A204.1 (cell line): ENCODE measurements around the gene DHRS13.

Experiments used
- FAIRE-seq: peaks from 2 replicates; lab custom pipeline; 2012; peaks lifted over from hg19 to GRCh38; lab: Jason Lieb, UNC

The DHRS13 gene, protein sequence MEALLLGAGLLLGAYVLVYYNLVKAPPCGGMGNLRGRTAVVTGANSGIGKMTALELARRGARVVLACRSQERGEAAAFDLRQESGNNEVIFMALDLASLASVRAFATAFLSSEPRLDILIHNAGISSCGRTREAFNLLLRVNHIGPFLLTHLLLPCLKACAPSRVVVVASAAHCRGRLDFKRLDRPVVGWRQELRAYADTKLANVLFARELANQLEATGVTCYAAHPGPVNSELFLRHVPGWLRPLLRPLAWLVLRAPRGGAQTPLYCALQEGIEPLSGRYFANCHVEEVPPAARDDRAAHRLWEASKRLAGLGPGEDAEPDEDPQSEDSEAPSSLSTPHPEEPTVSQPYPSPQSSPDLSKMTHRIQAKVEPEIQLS

GRCh38 chr17:28902819-28903545 is at the start of gene DHRS13:
Gene DHRS13 (minus strand): TSS chr17:28903079. CDS start chr17:28902944, 135 bp downstream.
- no peak for FAIRE-seq

DNA sequence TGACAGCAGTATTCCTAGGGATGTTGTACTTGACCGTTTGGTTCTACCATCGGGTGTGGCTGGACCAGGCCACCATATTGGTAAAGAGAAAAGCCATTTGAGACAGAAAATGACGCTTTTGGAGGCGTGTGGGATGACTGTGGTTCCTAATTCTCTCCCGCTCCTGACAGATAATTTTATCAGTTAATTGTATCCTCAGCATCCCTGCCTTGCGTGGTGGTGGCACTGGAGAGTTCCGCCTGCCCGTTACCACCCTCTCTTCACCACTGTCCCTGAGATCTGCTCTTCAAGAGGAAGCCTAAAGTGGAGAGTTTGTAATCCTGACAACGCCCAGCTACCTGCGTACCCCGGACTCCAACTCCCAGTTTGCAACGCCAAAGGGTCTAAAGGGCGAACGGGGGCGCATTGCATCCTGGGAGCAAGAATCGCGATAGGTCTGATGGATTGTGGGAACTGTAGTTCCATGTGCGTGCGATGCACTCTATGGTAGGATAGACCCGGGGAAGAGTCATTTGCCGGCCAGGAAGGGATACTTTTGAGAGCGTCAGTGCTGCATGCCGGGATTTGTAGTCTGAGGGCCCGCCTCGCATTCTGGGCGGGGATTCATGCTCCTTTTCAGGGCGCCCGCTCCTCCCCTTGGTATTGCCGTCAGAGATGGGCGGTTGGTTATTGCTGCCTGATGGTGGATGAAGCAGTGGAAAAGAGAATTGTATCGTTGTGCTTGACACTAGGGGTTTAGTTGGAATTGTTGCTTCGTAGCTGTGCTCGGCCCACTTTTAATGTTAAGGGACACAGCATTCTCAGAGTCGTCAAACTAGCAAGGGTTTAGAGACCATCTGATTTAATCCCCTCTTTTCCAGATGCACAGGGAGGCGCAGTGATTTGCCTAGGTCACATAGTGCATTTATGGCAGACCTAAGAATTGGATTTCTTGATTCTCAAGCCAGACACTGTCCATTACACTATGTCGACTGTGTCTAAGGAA is 49.4 kb upstream of the DHRS13 start:
- peak; percentile 99 for FAIRE-seq

DNA sequence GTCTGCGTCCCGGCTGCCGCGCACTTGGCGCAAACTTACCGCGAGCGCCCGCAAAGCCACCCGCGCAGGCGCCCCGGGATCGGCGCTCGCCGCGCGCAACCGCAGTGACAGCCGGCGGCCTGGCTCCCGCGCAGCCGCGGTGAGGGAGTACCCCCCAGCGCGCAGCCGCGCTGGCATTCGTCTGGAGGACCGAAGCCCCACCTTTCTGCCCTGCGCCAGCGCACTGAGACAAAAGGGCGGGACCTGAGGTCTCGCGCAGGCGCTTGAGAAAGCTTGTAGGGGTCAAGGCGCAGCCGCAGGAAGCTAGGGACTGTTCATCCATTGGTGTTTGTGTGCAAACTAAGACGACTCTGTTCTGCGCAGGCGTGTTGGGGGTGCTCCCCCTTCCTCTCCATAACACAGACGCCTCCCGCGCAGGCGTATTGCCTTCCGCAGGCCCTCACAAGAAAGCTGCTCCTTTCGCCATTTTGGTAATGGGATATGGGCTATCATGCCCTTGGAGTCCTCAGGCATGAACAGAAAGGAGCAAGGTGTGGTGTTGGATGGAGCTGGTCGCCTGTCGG is 48.6 kb upstream of the DHRS13 start, which contains the start of gene PHF12:
TSS of gene PHF12 (minus strand) at position 91 of the 563 bp plus-strand sequence. CDS start 558 bp downstream, outside the sequence.
- FAIRE-seq, result peak; percentile 74

DNA sequence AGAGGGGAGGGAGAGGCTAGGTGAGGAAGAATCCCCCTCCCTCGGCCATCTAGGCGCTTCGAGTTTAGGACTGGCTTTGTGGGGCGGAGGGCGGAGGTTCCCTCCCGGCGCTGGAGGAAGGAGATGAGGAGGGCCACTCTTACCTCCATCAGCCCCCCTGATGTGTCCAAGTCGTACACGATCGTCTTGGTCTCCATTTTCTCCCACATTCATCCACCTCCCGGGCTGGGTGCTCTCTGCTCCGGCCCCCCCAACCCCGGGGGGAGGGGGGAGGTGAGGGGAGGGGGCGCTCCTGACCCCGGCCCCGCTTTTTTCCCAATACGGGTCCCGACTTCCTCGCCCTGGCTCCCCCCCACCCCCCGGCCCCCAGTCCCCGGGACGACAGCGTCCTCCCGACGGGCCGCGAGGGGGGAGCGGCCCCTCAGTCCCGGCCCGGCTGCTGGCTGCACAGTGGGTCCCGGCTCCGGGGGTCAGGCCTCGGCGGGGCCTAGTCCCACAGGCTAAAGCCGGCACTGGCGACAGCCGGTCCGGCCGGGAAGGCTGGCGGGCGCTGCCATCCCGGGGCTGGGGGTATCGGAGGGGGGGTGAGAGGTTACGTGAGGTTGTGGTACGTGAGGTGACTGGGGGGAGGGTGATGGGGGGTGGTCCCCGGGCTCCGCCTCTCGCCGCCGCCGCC is 48.0 kb upstream of the DHRS13 start:
- FAIRE-seq, result no peak

- FAIRE-seq, result no peak
These were observed 47.3 kb upstream of the DHRS13 start for GRCh38 chr17:28950017-28950751.

DNA sequence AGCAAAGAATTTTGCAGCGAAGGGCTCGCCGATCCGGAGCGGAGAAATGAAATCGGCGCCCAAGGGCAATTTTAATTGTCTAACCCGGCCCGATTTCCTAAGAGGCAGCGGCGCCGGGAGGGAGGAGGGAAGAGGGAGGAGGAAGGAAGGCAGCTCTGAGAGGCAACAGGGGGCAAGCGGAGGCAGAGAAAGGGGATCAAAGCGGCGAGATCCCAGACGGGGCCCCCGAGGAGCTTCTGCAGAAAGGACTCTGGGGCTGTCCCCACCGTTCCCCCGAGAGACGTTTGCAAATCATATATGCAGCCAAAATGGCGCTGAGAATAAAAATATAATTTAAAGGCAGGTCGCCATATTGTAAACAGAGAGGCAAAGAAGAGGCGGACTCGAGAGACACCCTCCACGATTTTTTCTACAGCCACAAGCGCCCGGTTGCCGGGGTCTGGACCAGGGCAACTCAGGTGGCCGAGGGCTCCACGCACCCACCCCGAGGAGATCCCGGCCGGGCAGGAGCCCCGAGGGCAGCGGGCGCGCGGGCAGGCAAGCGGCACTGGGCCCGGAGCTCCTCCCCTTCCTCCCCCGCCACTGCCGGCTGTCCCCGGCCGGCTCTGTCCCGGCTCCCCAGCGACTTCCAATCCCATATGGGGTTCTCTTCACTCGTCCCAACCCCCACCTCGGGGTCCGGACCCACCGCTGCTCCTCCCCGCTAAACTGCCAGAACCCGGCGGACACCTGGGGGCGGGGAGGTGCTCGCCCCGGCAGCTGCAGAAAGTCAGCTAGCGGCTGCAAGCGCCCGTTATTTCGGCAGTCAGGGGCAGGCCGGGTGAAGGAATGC is 46.5 kb upstream of the DHRS13 start:
- FAIRE-seq, result no peak

DNA sequence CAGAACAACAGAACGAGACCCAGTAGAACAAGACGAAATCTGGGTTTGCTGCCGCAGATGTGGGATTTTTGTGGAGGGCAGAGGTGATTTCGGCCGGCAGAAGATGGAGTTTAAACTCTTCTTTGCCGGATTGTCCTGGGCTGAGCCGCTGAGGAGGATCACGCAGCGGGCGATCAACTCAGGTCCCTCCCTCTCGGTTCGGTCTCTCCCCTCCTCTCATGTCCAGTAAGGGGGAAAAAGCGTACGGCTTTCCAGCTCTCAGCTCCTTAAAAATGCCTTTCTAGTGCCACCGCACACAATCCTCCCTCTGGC is 46.0 kb upstream of the DHRS13 start:
- no peak for FAIRE-seq

DNA sequence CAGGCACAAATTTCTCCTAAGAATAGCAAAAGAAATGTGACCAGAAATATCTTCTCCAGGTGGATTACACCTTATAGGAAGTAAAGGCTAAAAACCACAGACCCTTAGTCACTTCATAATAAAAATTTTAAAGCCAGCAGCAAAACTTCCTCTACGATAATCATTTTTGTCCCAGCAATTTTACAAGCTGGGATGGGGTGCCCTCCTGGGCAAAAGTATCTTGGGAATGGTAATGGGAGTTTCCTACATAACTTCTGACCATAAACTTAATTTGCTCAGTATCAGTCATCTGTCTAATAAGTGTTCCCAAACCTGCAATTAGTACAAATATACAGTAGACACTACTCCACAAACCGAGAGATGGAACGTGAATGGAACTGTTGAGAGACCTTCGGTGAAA is 45.5 kb upstream of the DHRS13 start:
- no peak for FAIRE-seq

- FAIRE-seq, result no peak
These were observed 44.8 kb upstream of the DHRS13 start for GRCh38 chr17:28947639-28948038.

DNA sequence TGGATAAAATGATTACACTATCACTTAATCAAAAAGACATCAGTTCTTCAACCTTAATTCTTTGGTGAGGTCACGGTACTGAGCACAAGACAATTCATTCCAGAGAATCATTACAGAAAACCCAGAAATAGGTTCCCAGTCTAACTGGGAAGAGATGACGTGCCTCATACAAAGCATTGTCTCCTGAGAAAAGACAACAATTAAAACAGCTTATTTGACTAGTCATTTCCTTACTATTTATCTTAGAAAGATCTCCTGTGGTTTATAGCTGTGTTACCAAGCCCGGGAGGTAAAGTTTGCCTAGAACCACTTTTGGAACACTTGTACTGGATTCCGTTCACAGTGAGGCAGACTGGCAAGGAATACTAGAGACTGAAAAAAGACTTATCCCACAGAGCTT is 43.4 kb upstream of the DHRS13 start:
- no peak for FAIRE-seq

- FAIRE-seq, result no peak
These were observed 42.2 kb upstream of the DHRS13 start for GRCh38 chr17:28944862-28945741.

GRCh38 chr17:28944343-28944742 is 41.5 kb upstream of the DHRS13 start:
- FAIRE-seq, result no peak

GRCh38 chr17:28942925-28943324 is 40.0 kb upstream of the DHRS13 start:
- no peak for FAIRE-seq

GRCh38 chr17:28941251-28941650 is 38.4 kb upstream of the DHRS13 start:
- FAIRE-seq, result no peak

- no peak for FAIRE-seq
These were observed 37.8 kb upstream of the DHRS13 start for GRCh38 chr17:28940675-28941074.

- no peak for FAIRE-seq
These were observed 37.3 kb upstream of the DHRS13 start for GRCh38 chr17:28940142-28940541.

DNA sequence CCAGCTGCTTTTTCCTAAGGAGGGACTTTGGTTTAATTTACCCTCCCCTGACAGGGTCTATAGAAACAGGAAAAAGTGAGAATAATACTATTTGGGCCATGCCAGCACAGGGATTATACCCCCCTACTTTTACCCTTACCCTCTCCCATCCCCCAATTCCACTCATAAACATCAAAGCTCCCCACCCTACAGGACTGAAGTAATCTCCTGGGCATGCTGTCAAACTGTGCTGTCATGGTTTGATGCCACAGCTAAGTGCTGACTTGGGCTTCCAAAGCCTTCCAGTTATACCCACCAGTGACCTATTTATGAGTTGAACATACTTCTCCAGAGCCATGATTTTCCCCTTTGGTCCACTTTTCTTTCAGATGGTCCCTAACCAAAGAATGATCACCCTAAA is 35.7 kb upstream of the DHRS13 start:
- FAIRE-seq, result no peak

- no peak for FAIRE-seq
These were observed 34.3 kb upstream of the DHRS13 start for GRCh38 chr17:28937044-28937729.
